H7 (cell line): Measurements from ENCODE around the gene RUNX1. TPM values are rescaled to one million over a fixed set of nuclear protein-coding genes. Genes with fewer than 3 reads are reported as not detected.
A peak's percentile ranks its signal among the peaks of the same experiment; 100 is the strongest.

ENCODE experiments used
- DNase-seq: peaks from one replicate; pipeline ENCODE4 v3.0.0; 2012
- H3K27me3 ChIP-seq: 2 replicates; pipeline ENCODE4 v1.6.0; 2011; ENCODE audit warnings: mild to moderate bottlenecking, low read length; ENCODE audit not compliant: control insufficient read depth, insufficient read depth
- H3K36me3 ChIP-seq: replicated peaks from 2 replicates; pipeline ENCODE4 v1.5.1; 2011; ENCODE audit warnings: low read length; ENCODE audit not compliant: control insufficient read depth, insufficient read depth
- H3K4me3 ChIP-seq: 2 replicates; pipeline ENCODE4 v1.5.1; 2011; ENCODE audit warnings: low read depth, mild to moderate bottlenecking, control low read depth, low read length, moderate library complexity; ENCODE audit not compliant: insufficient read depth
- total RNA-seq: library from RNA; depleted of rRNA; stranded (reverse); fragments of >200 nt; shearing (Covaris generic); gene quantifications from 2 replicates; pipeline ENCODE4 v1.2.3, GENCODE V29; 2014

RUNX1 gene
- total RNA-seq, 1 experiment from 2014 or later: 0.48 TPM

GRCh38 chr21:34802180-34802899 is 246.8 kb downstream of the RUNX1 start:
- no peaks in the 10 kb centered on the region for H3K27me3 ChIP-seq
- no peak overlapping the region for H3K4me3 ChIP-seq
- no peak for DNase-seq
- no peaks in the 10 kb centered on the region for H3K36me3 ChIP-seq

GRCh38 chr21:34801519-34802132 is 247.5 kb downstream of the RUNX1 start:
- no peaks in the 10 kb centered on the region for H3K27me3 ChIP-seq
- H3K36me3 ChIP-seq: no peaks in the 10 kb centered on the region
- DNase-seq: peak; percentile 76
- H3K4me3 ChIP-seq: no peak overlapping the region

DNA sequence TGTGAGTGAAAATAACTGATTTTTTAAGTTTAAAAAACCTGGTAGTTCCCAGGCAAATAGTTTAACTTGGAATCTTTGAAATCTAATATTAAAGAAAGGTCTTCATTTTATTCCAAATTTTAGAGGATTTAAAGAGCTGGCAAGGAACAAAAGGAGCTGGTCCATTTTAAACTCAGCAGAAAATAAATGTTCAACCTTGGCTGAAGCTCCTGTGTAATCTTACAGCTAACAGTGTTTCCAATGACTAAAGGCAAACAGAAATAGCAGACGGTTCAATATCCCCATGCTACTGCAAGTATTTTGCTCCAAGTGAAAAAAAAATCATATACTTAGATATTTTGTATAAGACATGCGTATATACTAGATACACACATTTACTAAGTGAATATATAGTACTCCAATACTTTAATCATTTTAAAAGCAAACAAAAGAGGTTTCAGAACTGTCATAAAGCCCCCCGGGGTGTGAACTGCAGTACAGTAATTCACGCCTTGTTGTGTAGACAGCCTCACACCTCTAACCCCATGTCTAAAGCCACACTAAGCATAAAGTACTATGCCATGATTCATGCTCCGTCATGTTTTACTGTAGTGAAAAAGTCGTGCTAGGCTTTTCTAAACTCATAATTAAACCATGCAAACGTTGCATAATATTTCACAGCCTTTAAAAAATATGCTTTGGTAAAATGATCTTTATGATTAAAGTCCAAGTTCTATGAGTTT is 248.1 kb downstream of the RUNX1 start:
- Histone ChIP-seq H3K36me3 (no peaks in the 10 kb centered on the region), H3K27me3 (no peaks in the 10 kb centered on the region), H3K4me3 (no peak overlapping the region)
- DNase-seq: no peak

- no peaks in the 10 kb centered on the region for H3K36me3 ChIP-seq
- no peak for DNase-seq
- no peaks in the 10 kb centered on the region for H3K27me3 ChIP-seq
- no peak overlapping the region for H3K4me3 ChIP-seq
Measured at GRCh38 chr21:34799092-34799491, 250.0 kb downstream of the RUNX1 start.

DNA sequence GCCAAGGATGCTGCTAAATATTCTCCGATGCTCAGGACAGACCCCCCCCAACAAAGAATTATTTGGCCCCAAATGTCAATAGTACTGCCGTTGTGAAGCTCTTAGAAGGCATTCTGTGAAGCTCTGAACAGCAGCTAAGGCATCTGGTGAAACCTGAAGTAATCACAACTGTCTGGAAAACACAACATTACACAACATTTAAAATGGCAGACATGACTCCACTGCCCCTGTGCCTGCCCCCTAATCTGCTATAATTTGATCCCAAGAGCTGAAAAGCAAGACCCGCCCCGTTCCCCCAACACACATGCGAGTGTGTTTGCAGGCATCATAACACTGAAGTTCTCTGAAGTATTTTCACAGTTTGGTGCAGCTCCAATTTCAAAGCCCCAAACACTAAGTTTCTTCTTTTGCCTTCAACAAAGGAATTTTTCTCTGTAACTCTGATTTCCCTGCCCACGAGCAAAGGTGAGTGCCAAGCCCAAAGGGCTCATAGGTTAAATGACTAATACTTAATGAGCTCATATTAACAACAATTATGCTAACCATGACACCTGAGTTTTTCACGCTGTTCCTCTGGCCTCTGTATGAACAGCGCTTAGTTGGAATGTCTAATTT is 251.1 kb downstream of the RUNX1 start:
- Histone ChIP-seq H3K36me3 (no peaks in the 10 kb centered on the region), H3K27me3 (no peaks in the 10 kb centered on the region), H3K4me3 (no peak overlapping the region)
- DNase-seq: no peak

DNA sequence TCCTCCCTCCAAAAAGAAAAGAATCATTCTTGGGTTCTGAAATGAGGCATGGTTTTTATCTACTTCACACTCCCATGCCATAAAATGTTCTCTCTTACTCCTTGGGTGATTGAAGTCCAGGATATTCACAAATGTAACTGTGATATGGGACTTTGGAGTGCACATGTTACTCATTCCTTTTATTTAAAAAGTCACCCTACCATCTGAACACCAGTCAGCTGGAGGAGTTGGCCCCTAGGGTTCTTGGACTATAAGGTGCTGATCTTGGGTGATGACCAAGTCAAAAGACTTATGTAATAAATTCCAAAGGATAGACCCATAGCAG is 251.9 kb downstream of the RUNX1 start:
- Histone ChIP-seq H3K36me3 (no peaks in the 10 kb centered on the region), H3K4me3 (no peak overlapping the region), H3K27me3 (no peaks in the 10 kb centered on the region)
- DNase-seq: no peak

DNA sequence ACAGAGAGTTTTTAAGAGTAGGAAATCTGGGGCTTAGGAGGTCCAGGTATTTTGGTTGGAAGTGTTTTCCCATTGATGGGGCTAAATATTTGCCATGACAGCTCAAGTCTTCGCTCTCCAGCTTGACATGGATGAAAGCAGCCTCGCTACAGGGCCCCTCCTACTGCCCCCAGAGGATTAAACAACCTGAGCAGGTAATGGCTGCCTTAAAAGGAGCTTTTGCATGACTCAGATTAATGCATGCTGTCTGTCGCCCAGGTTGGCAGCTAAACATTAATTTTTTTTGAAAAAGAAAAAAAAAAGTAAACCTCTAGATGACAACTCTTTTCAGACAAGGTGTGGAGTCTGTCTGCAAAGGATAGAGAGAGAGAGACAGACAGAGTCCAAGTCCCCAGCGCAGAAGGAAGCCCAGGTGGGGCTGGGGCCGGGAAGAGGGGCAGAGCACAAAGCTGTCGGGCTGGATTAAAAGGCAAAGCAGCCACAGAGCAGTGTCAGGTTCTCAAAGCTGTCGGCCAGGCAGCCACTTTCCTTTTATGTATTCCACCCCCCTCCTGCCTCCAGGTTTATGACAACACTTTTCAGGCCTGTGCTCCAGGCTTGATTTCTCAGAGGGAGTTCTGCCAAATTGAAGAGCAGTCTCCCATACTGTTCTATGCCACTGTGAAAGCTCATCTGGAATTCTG is 252.4 kb downstream of the RUNX1 start:
- Histone ChIP-seq H3K36me3 (no peaks in the 10 kb centered on the region), H3K4me3 (no peak overlapping the region), H3K27me3 (no peaks in the 10 kb centered on the region)
- DNase-seq: peak; percentile 60

DNA sequence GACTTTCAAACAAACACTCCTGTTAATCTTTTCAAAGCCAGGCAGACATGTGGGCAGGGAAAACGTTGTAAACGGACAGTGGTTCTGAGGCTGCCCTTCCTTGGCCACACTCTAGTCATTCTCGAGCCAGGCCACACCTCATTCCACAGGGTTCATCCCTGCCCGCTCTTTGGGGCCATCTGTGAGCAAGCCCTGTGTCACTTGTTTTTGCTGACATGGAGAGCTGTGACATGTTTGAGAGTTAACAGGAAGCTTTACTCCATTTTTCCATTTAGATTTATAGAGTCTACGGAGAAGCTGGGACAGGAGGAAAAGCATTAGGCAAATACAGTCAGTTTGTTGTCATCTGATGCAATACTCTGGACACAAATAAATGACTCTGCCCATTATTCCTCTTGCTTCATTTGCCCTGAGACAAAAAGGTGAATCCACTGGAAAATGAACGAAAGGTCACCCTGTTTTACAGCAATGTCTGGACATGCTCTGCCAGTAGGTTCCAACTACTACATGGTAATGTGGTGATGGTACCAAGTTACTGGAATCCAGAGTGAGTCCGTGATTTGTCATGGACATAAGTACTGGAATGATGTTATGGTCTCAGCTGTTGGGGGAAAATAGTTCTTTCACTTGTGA is 253.4 kb downstream of the RUNX1 start:
- Histone ChIP-seq H3K4me3 (no peak overlapping the region), H3K36me3 (no peaks in the 10 kb centered on the region), H3K27me3 (no peaks in the 10 kb centered on the region)
- no peak for DNase-seq

GRCh38 chr21:34795175-34795547 is 253.9 kb downstream of the RUNX1 start:
- DNase-seq: no peak
- Histone ChIP-seq H3K4me3 (no peak overlapping the region), H3K27me3 (no peaks in the 10 kb centered on the region), H3K36me3 (no peaks in the 10 kb centered on the region)

GRCh38 chr21:34794686-34795085 is 254.4 kb downstream of the RUNX1 start:
- H3K4me3 ChIP-seq: no peak overlapping the region
- DNase-seq: no peak
- H3K36me3 ChIP-seq: no peaks in the 10 kb centered on the region
- H3K27me3 ChIP-seq: no peaks in the 10 kb centered on the region

GRCh38 chr21:34793471-34793870 is 255.6 kb downstream of the RUNX1 start:
- no peak for DNase-seq
- Histone ChIP-seq H3K36me3 (no peaks in the 10 kb centered on the region), H3K4me3 (no peak overlapping the region), H3K27me3 (no peaks in the 10 kb centered on the region)

GRCh38 chr21:34792504-34793089 is 256.5 kb downstream of the RUNX1 start:
- Histone ChIP-seq H3K4me3 (no peak overlapping the region), H3K36me3 (no peaks in the 10 kb centered on the region), H3K27me3 (no peaks in the 10 kb centered on the region)
- no peak for DNase-seq

DNA sequence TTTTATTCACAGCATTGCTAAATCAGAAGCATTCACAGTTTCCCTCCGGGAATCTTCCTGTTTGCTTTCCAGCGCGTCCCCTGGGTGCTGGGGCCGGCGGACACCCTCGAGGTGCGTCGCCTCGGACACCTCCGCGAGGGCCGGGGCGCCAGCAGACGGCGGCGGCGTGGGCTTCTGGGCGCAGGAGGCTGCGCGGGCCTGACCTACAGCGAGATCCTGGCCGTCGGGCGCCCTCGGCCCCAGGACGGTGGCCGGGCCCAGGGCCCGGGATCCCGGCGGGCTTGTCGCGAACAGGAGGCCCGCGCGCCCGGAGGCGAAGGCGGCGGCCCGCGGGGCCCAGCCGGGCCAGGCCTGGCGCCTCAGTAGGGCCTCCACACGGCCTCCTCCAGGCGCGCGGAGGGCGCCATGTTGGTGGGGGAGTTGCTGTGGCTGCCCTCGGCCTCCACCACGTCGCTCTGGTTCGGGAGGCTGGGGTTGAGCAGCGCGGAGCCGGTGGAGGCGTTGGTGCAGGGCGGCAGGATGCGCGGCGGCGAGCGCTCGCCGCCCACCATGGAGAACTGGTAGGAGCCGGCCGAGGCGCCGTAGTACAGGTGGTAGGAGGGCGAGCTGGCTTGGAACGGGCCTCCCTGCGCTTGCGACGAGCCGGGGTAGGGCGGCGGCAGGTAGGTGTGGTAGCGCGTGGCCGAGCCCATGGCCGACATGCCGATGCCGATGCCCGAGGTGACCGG is 257.2 kb downstream of the RUNX1 start:
- H3K4me3 ChIP-seq: no peak overlapping the region
- DNase-seq: peak; percentile 54
- H3K36me3 ChIP-seq: no peaks in the 10 kb centered on the region
- H3K27me3 ChIP-seq: no peaks in the 10 kb centered on the region
